Mucosa of rectum (tissue), 2 donors: ENCODE data around the gene URI1.

Source experiments
- H3K27ac ChIP-seq, 2 donors: one replicate each; pipeline ENCODE4 v1.7.0; 2013; ENCODE audit warnings: inconsistent platforms in 2 of 2, low read depth in 2 of 2, low read length in 2 of 2
- H3K27me3 ChIP-seq, 2 donors: one replicate each; pipeline ENCODE4 v1.7.0; 2013; ENCODE audit warnings: low read length in 2 of 2; ENCODE audit not compliant: control insufficient read depth in 2 of 2, insufficient read depth in 2 of 2
- H3K36me3 ChIP-seq, 2 donors: one replicate each; pipeline ENCODE4 v1.7.0; 2013; ENCODE audit warnings: low read length in 2 of 2; ENCODE audit not compliant: control insufficient read depth in 2 of 2, insufficient read depth in 2 of 2
- H3K4me1 ChIP-seq, 2 donors: one replicate each; pipeline ENCODE4 v1.7.0; 2013; ENCODE audit warnings: low read length in 2 of 2, mild to moderate bottlenecking in 1 of 2; ENCODE audit not compliant: control insufficient read depth in 2 of 2, insufficient read depth in 2 of 2
- H3K4me3 ChIP-seq, 2 donors: one replicate each; pipeline ENCODE4 v1.7.0; 2013; ENCODE audit warnings: low read length in 2 of 2
- H3K9ac ChIP-seq, 2 donors: one replicate each; pipeline ENCODE4 v1.7.0; 2013; ENCODE audit warnings: low read length in 2 of 2, low read depth in 1 of 2, mild to moderate bottlenecking in 1 of 2
- H3K9me3 ChIP-seq, 2 donors: one replicate each; pipeline ENCODE4 v1.7.0; 2013; ENCODE audit warnings: low read length in 2 of 2; ENCODE audit not compliant: control insufficient read depth in 2 of 2
- donor health status: healthy.
- donor health status: Normal muscosa, but diverticular disease.

URI1 gene

DNA sequence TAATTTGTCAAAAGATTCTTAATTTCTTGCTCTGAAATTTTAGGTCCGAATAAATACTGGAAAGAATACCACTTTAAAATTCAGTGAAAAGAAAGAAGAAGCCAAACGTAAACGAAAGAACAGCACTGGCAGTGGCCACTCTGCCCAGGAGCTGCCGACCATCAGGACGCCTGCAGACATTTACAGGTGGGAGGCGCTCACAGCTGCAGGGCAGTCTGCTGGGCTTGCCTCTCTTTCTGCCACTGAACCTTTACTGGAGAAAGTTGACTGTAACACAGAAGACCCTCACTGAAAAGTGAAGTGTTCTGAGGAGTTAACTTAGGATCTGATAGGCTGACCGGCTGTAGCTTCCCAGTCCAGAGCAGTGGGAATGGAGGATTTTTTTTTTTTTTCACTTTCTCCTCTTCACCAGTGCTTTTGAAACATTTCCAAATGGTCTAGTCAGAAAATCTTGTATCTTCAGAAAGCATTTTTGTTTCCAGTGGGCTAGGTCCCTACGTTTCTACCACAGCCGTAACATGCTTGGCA, 69.1 kb downstream of the URI1 start:
- peaks cover 27 to 32% of the 10 kb centered on the region in 2 donors for H3K36me3 ChIP-seq
- H3K9me3 ChIP-seq: no peaks in the 10 kb centered on the region
- H3K27me3 ChIP-seq: no peaks in the 10 kb centered on the region
- H3K4me1 ChIP-seq: no peaks in the 10 kb centered on the region
- no peak overlapping the region for H3K9ac ChIP-seq
- no peak overlapping the region for H3K27ac ChIP-seq
- no peak overlapping the region for H3K4me3 ChIP-seq

DNA sequence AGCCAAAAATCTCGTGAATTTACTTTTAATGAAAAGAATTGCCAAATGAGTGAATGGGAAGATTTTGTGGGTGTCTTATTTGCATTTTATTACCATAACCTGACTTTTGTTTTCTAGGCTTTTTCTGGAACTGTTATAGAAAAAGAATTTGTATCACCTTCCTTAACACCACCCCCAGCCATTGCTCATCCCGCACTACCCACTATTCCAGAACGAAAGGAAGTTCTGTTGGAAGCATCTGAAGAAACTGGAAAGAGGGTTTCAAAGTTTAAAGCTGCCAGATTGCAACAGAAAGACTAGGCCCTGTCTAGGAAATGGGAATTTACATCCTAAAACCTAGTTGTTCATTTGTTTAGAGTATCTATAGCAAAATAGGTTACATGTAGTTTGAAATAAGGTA, 72.7 kb downstream of the URI1 start:
- Histone ChIP-seq H3K27ac (no peak overlapping the region), H3K9ac (no peak overlapping the region), H3K4me3 (no peak overlapping the region), H3K4me1 (no peaks in the 10 kb centered on the region), H3K9me3 (no peaks in the 10 kb centered on the region), H3K27me3 (no peaks in the 10 kb centered on the region), H3K36me3 (peaks cover 15 to 18% of the 10 kb centered on the region in 2 donors)

DNA sequence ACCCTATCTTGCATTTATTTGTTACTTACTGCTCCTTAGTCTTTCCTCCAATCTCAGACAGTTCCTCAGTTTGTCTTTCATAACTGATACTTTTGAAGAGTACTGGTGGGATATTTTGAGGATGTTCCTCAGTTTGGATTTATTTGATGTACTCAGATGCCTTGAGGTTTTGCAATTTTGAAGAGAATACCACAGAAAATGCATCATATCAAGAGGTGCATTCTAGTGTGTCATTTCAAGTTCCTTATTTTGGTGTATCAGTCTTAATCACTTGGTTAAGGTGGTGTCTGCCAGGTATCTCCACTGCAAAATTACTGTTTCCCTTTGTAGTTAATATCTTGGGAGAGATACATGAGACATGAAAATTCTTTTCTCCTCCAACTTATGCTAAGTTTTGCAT, 75.1 kb downstream of the URI1 start:
- peaks cover 2 to 9% of the 10 kb centered on the region in 2 donors for H3K36me3 ChIP-seq
- H3K9ac ChIP-seq: no peak overlapping the region
- no peaks in the 10 kb centered on the region for H3K27me3 ChIP-seq
- no peak overlapping the region for H3K27ac ChIP-seq
- no peak overlapping the region for H3K4me3 ChIP-seq
- no peaks in the 10 kb centered on the region for H3K9me3 ChIP-seq
- no peaks in the 10 kb centered on the region for H3K4me1 ChIP-seq

DNA sequence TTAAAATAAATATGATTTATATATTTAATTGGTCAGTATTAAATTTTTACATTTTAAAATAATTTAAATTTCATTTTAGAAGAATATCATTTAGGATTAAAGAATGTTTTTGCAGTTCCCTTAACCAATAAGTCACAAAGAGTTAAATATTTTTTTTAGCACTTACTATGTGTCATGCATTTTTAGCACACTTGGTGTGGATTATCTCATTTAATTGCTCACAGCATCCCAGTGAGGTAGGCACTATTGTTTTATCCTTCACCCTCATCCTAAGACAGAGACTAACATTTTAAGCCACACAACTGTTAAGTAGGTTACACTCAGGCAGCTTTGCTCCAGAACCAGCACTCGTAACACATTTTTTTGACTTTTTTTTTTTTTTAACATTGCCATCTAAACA, 78.2 kb downstream of the URI1 start:
- Histone ChIP-seq H3K4me3 (no peak overlapping the region), H3K4me1 (peaks cover 0 to 2% of the 10 kb centered on the region in 2 donors), H3K36me3 (peaks cover 0 to 4% of the 10 kb centered on the region in 2 donors), H3K9ac (no peak overlapping the region), H3K9me3 (no peaks in the 10 kb centered on the region), H3K27ac (no peak overlapping the region), H3K27me3 (no peaks in the 10 kb centered on the region)

DNA sequence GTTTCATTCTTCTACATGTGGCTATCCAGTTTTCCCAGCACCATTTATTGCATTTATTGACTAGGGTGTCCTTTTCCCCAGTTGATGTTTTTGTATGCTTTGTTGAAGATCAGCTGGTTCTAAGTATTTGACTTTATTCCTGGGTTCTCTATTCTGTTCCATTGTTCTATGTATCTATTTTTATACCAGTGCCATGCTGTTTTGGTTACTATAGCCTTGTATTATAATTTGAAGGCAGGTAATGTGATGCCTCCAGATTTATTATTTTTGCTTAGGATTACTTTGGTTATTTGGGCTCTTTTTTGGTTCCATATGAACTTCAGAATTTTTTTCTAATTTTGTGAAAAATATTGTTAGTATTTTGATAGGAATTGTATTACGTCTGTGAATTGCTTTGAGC, 80.6 kb downstream of the URI1 start:
- no peak overlapping the region for H3K9ac ChIP-seq
- peaks cover 0 to 2% of the 10 kb centered on the region in 2 donors for H3K4me1 ChIP-seq
- no peaks in the 10 kb centered on the region for H3K9me3 ChIP-seq
- no peak overlapping the region for H3K4me3 ChIP-seq
- H3K27me3 ChIP-seq: no peaks in the 10 kb centered on the region
- H3K36me3 ChIP-seq: peaks cover 0 to 3% of the 10 kb centered on the region in 2 donors
- no peak overlapping the region for H3K27ac ChIP-seq

DNA sequence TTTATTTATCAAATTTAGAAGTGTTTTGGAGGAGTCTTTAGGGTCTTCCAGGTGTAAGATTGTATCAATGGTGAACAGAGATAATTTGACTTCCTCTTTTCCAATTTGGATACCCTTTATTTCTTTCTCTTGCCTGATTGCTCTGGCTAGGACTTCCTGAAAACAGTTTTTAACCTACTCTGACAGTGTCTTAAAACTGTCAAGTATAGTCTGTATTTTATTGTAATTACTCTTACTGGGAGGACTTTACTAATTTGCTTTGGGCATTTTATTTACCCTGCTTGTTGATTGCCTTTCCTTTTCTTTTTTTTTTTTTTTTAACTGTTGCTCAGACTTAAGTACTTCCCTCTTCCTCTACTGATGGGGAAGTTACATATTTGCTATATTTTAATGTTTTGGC, 81.3 kb downstream of the URI1 start:
- no peak overlapping the region for H3K9ac ChIP-seq
- no peak overlapping the region for H3K27ac ChIP-seq

DNA sequence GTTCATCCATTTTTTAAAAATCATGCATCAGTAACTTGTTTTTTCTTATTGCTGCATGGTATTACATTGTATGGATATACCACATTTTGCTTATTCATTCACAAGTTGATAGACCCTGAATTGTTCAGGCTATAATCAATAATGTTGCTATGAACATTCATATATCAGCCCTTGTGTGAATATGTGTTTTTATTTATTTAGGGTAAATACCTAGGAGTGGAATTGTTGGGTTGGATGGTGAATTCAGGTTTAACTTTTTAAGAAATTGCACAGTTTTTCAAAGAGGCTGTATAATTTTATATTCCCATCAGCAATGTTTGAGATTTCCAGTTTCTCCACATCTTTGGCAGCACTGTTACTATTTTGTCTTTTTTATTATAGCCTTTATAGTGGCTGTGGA, 82.1 kb downstream of the URI1 start:
- Histone ChIP-seq H3K36me3 (no peaks in the 10 kb centered on the region), H3K9me3 (no peaks in the 10 kb centered on the region), H3K9ac (no peak overlapping the region), H3K27ac (no peak overlapping the region), H3K4me3 (no peak overlapping the region), H3K27me3 (no peaks in the 10 kb centered on the region), H3K4me1 (peaks cover 2 to 4% of the 10 kb centered on the region in 2 donors)

More for the DNA sequence above, 81.3 kb downstream of the URI1 start:
- Histone ChIP-seq H3K9me3 (no peaks in the 10 kb centered on the region), H3K4me3 (no peak overlapping the region), H3K4me1 (peaks cover 2 to 4% of the 10 kb centered on the region in 2 donors), H3K27me3 (no peaks in the 10 kb centered on the region), H3K36me3 (peaks cover 0 to 3% of the 10 kb centered on the region in 2 donors)

DNA sequence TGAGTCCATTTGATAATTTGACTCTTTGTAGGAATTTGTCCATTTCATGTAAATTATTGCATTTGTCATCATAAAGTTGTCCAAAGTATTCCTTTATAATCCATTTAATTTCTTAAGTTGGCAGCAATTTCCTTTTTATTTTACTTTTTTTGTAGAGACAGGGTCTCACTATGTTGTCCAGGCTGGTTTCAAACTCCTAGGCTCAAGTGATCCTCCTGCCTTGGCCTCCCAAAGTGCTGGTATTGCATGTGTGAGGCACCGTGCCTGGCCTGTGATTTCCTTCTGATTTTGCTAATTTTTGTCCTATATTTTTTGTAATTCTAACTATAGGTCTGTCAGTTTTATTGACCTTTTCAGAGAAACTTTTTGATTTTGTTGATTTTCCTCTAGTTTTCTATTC, 84.9 kb downstream of the URI1 start:
- Histone ChIP-seq H3K4me3 (no peak overlapping the region), H3K4me1 (peaks cover 2 to 4% of the 10 kb centered on the region in 2 donors), H3K27ac (no peak overlapping the region), H3K27me3 (no peaks in the 10 kb centered on the region), H3K36me3 (no peaks in the 10 kb centered on the region), H3K9me3 (no peaks in the 10 kb centered on the region), H3K9ac (no peak overlapping the region)

DNA sequence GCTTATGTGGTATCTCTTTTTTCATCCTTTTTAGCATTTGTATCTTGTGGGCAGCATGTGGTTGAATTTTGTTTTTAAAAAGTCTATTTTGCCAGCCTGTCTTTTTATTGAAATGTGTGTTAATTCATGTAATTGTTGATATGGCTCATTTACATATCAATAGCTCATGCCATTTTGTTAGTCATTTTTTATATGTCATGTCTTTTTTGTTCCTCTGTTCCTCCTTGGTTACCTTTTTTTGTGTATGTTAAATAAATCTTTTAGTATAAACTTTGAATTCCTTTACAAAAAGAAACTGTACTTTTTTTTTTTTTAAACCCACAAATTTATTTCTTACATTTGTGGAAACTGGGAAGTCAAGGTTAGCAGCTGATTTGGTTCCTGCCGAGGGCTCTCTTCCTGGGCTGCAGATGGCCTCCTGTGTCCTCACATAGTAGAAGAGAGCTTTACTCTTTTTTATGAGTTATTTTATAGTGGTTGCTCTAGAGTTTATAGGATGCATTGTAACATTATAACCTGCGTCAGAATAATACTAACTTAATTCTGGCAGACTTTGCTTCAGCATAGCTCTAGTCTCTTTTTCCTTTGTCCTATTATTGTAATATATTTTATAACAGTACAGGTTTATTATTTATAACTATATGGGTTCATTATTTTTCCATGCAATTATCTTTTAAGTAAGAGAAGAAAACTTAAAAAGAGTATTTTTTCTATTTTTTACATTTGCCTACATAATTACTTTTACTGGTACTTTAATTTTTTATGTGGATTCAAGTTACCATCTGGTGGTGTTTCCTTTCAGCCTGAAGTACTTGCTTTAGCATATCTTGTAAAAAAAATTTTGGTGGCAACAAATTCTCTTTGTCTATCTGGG, 86.3 kb downstream of the URI1 start:
- Histone ChIP-seq H3K27ac (no peak overlapping the region), H3K4me1 (peaks cover 0 to 4% of the 10 kb centered on the region in 2 donors), H3K36me3 (no peaks in the 10 kb centered on the region), H3K4me3 (no peak overlapping the region), H3K27me3 (no peaks in the 10 kb centered on the region), H3K9me3 (no peaks in the 10 kb centered on the region), H3K9ac (no peak overlapping the region)

DNA sequence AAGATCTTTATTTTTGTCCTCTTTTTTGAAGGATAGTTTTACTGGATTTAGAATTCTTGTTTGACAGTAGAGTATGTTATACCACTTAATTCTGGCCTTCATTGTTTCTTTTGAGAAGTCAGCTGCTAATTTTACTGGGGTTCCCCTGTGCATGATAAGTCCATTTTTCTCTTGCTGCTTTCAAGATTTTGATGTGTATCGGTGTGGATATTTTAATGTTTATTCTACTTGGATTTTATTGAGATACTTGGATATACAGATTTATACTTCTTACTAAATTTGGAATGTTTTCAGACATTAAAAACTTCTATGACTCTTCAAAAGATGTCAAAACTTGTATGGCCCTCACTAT, 86.9 kb downstream of the URI1 start:
- Histone ChIP-seq H3K27ac (no peak overlapping the region), H3K36me3 (no peaks in the 10 kb centered on the region)

More for the DNA sequence above, 86.9 kb downstream of the URI1 start:
- no peak overlapping the region for H3K4me3 ChIP-seq
- no peak overlapping the region for H3K9ac ChIP-seq
- no peaks in the 10 kb centered on the region for H3K27me3 ChIP-seq
- H3K4me1 ChIP-seq: peaks cover 0 to 4% of the 10 kb centered on the region in 2 donors
- no peaks in the 10 kb centered on the region for H3K9me3 ChIP-seq
